Measurements from ENCODE around the gene OR11A1. TPM values are rescaled to one million over a fixed set of nuclear protein-coding genes. Genes with fewer than 3 reads are reported as not detected.

OR11A1 gene
- total RNA-seq, 1 donor from 2014 or later, result not detected

DNA sequence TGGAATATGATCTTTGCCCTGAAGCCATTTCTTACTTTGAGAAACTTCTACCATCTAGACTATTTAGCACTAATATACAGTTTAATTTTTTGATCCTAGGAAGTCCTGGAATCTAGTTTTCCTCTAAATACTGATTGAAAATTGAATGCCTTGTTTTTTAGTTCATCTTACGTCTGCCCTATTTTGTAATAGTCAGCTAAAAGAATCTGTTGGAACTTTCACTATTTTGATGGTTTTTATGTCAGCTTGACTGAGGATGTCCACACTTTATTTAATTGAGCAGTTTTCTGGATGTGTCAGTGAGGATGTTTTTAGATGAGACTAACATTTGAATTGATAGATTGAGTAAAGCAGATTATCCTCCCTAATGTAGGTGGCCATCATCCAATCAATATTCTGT is 53.1 kb downstream of the OR11A1 start:
- no peak for FAIRE-seq
- H3K27me3 ChIP-seq (ENCODE audit: insufficient read depth, low read length), result no peaks in the 10 kb centered on the region
- no peak overlapping the region for H3K27ac ChIP-seq (ENCODE audit: low read depth, low read length)
- no peaks in the 10 kb centered on the region for H3K79me2 ChIP-seq (ENCODE audit: insufficient read depth, low read length)
- peaks cover 4% of the 10 kb centered on the region for H3K9me3 ChIP-seq (ENCODE audit: insufficient read depth, low read depth, low read length)
- H3K27ac Mint-ChIP-seq (ENCODE audit: unreplicated experiment), result no peak overlapping the region
- DNase-seq (ENCODE audit: low read depth), result no peak
- TF ChIP-seq, protein P1, sequence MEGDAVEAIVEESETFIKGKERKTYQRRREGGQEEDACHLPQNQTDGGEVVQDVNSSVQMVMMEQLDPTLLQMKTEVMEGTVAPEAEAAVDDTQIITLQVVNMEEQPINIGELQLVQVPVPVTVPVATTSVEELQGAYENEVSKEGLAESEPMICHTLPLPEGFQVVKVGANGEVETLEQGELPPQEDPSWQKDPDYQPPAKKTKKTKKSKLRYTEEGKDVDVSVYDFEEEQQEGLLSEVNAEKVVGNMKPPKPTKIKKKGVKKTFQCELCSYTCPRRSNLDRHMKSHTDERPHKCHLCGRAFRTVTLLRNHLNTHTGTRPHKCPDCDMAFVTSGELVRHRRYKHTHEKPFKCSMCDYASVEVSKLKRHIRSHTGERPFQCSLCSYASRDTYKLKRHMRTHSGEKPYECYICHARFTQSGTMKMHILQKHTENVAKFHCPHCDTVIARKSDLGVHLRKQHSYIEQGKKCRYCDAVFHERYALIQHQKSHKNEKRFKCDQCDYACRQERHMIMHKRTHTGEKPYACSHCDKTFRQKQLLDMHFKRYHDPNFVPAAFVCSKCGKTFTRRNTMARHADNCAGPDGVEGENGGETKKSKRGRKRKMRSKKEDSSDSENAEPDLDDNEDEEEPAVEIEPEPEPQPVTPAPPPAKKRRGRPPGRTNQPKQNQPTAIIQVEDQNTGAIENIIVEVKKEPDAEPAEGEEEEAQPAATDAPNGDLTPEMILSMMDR (IDR thresholded peaks at IDR 0.05; ENCODE audit: insufficient read depth, low read depth, low read length), result no peak
- no peak for TF ChIP-seq EZH2 (IDR thresholded peaks at IDR 0.05; ENCODE audit: insufficient read depth, low read length)
- H3K4me3 Mint-ChIP-seq (ENCODE audit: unreplicated experiment), result no peak overlapping the region
- H3K4me1 ChIP-seq (ENCODE audit: insufficient read depth, low read length), result no peaks in the 10 kb centered on the region
- peaks cover 8% of the 10 kb centered on the region for H3K9me3 Mint-ChIP-seq (ENCODE audit: unreplicated experiment)
- no peak overlapping the region for H3K4me3 ChIP-seq (ENCODE audit: insufficient read depth, low read depth, low read length)
- no peaks in the 10 kb centered on the region for H3K4me1 Mint-ChIP-seq (ENCODE audit: low read depth, unreplicated experiment)
- no peaks in the 10 kb centered on the region for H3K27me3 Mint-ChIP-seq (ENCODE audit: low read depth, unreplicated experiment)
- no peak overlapping the region for H3K9ac ChIP-seq (ENCODE audit: low read length)
- no peaks in the 10 kb centered on the region for H3K36me3 ChIP-seq (ENCODE audit: insufficient read depth, low read length)
- H3K36me3 Mint-ChIP-seq (ENCODE audit: low read depth, unreplicated experiment), result no peaks in the 10 kb centered on the region
- no peak overlapping the region for H3K4me2 ChIP-seq (ENCODE audit: low read length)
- H2AFZ ChIP-seq (ENCODE audit: low read depth, low read length), result no peak overlapping the region
- H4K20me1 ChIP-seq (ENCODE audit: insufficient read depth, low read length), result no peaks in the 10 kb centered on the region

GRCh38 chr6:29399525-29399924 is 57.3 kb downstream of the OR11A1 start:
- no peak for FAIRE-seq

DNA sequence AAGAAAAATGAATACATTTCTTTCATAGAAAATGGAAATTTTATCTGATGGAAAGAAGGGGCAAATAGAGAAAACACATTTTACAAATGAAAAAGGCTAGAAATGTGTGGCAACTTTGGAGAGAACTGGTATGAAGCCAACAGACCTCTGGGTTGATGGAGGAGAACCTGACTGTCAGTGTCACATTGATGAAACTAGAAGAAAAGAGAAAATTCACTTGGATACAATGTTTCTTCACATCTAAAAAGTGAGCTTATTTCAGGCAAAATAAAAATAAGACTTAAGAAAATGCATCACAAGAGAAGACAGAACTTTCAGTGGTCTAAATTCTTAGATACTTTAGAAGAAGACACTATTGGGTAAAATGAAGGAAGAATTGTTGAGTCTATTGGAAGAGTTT is 61.5 kb downstream of the OR11A1 start, which contains the start of gene OR12D2:
Gene OR12D2 (plus strand): TSS at position 301 of the 400 bp plus-strand sequence. CDS start 1,069 bp downstream, outside the sequence.
- H3K27ac ChIP-seq (ENCODE audit: low read depth, low read length), result no peak within 1 kb of the TSS
- no peaks in the 10 kb centered on the region for H4K20me1 ChIP-seq (ENCODE audit: insufficient read depth, low read length)
- no peak within 1 kb of the TSS for H3K4me2 ChIP-seq (ENCODE audit: low read length)
- Mint-ChIP-seq H3K9me3 (ENCODE audit: unreplicated experiment) (peaks cover 1% of the 10 kb centered on the region), H3K27me3 (ENCODE audit: low read depth, unreplicated experiment) (peaks cover 2% of the 10 kb centered on the region), H3K27ac (ENCODE audit: unreplicated experiment) (no peak within 1 kb of the TSS), H3K36me3 (ENCODE audit: low read depth, unreplicated experiment) (no peaks in the 10 kb centered on the region), H3K4me1 (ENCODE audit: low read depth, unreplicated experiment) (no peaks in the 10 kb centered on the region), H3K4me3 (ENCODE audit: unreplicated experiment) (no peak within 1 kb of the TSS)
- H3K4me1 ChIP-seq (ENCODE audit: insufficient read depth, low read length), result no peaks in the 10 kb centered on the region
- H3K79me2 ChIP-seq (ENCODE audit: insufficient read depth, low read length), result no peaks in the 10 kb centered on the region
- DNase-seq (ENCODE audit: low read depth), result no peak
- H3K9me3 ChIP-seq (ENCODE audit: insufficient read depth, low read depth, low read length), result peaks cover 8% of the 10 kb centered on the region
- H3K27me3 ChIP-seq (ENCODE audit: insufficient read depth, low read length), result no peaks in the 10 kb centered on the region
- H3K9ac ChIP-seq (ENCODE audit: low read length), result no peak within 1 kb of the TSS
- no peak for FAIRE-seq
- TF ChIP-seq, protein P1 (IDR thresholded peaks at IDR 0.05; ENCODE audit: insufficient read depth, low read depth, low read length), result no peak
- no peak for TF ChIP-seq EZH2 (IDR thresholded peaks at IDR 0.05; ENCODE audit: insufficient read depth, low read length)
- no peaks in the 10 kb centered on the region for H3K36me3 ChIP-seq (ENCODE audit: insufficient read depth, low read length)
- no peak within 1 kb of the TSS for H2AFZ ChIP-seq (ENCODE audit: low read depth, low read length)
- no peak within 1 kb of the TSS for H3K4me3 ChIP-seq (ENCODE audit: insufficient read depth, low read depth, low read length)

More at GRCh38 chr6:29399525-29399924, 57.3 kb downstream of the OR11A1 start:
- H3K36me3 Mint-ChIP-seq (ENCODE audit: low read depth, unreplicated experiment), result no peaks in the 10 kb centered on the region
- no peak overlapping the region for H3K27ac ChIP-seq (ENCODE audit: low read depth, low read length)
- H3K36me3 ChIP-seq (ENCODE audit: insufficient read depth, low read length), result no peaks in the 10 kb centered on the region
- H3K9me3 Mint-ChIP-seq (ENCODE audit: unreplicated experiment), result peaks cover 2% of the 10 kb centered on the region
- H3K4me3 ChIP-seq (ENCODE audit: insufficient read depth, low read depth, low read length), result no peak overlapping the region
- no peak overlapping the region for H3K4me2 ChIP-seq (ENCODE audit: low read length)
- no peak overlapping the region for H3K27ac Mint-ChIP-seq (ENCODE audit: unreplicated experiment)
- H3K4me1 ChIP-seq (ENCODE audit: insufficient read depth, low read length), result no peaks in the 10 kb centered on the region
- TF ChIP-seq, protein P1 (IDR thresholded peaks at IDR 0.05; ENCODE audit: insufficient read depth, low read depth, low read length), result no peak
- TF ChIP-seq EZH2 (IDR thresholded peaks at IDR 0.05; ENCODE audit: insufficient read depth, low read length), result no peak
- DNase-seq (ENCODE audit: low read depth), result no peak
- H3K9me3 ChIP-seq (ENCODE audit: insufficient read depth, low read depth, low read length), result no peaks in the 10 kb centered on the region
- H3K27me3 ChIP-seq (ENCODE audit: insufficient read depth, low read length), result no peaks in the 10 kb centered on the region
- no peaks in the 10 kb centered on the region for H4K20me1 ChIP-seq (ENCODE audit: insufficient read depth, low read length)
- H3K4me1 Mint-ChIP-seq (ENCODE audit: low read depth, unreplicated experiment), result no peaks in the 10 kb centered on the region
- H3K79me2 ChIP-seq (ENCODE audit: insufficient read depth, low read length), result no peaks in the 10 kb centered on the region
- no peak overlapping the region for H3K4me3 Mint-ChIP-seq (ENCODE audit: unreplicated experiment)
- H3K27me3 Mint-ChIP-seq (ENCODE audit: low read depth, unreplicated experiment), result no peaks in the 10 kb centered on the region
- no peak overlapping the region for H3K9ac ChIP-seq (ENCODE audit: low read length)
- H2AFZ ChIP-seq (ENCODE audit: low read depth, low read length), result no peak overlapping the region

Measured in astrocyte (in vitro differentiated cells and primary cell).